GM19099 (cell line): ENCODE measurements around the gene SLCO1A2.

Experiments used
- POLR2A ChIP-seq: IDR thresholded peaks from 3 replicates; pipeline ENCODE4 v1.6.1; 2011; ENCODE audit warnings: low read depth; ENCODE audit not compliant: insufficient read length; ENCODE audit errors: extremely low read depth

The SLCO1A2 gene

GRCh38 chr12:21339921-21340320, 5.2 kb upstream of the SLCO1A2 start:
- no peak for TF ChIP-seq POLR2A

DNA sequence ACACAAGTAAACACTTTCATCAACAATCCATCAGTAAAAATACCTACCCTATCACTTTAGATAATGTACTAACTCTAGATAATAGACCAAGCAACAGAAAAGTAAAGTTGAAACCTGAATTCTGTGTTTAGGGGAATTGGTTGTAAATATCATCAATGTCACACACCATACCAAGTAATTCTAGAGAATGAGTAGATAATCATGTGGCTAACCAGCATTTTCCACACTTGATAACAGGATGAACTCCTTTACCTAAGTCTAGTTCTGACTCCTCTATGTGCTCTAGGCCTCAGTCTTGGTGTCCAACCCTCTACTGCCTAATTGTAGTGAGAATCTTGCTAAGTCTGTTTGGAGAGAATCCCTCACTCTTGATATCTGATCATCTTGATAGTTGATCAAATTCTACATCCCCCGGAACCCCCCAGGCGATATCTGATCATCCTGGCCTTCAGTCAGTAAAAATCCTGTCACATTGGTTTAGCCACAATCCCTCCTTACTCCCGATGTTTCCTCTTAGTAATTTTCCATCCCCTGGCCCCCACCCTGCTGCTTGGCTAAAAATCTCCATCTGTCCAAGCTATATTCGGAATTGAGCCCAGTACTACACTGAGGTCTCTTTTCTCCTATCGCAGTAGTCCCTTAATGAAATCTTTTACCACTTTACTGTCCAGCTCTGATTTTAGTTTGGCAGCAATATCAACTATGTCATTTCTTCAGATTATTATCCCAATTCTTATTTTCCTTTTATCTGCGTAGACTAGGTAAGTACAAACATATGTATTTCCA, 3.4 kb upstream of the SLCO1A2 start:
- no peak for TF ChIP-seq POLR2A

DNA sequence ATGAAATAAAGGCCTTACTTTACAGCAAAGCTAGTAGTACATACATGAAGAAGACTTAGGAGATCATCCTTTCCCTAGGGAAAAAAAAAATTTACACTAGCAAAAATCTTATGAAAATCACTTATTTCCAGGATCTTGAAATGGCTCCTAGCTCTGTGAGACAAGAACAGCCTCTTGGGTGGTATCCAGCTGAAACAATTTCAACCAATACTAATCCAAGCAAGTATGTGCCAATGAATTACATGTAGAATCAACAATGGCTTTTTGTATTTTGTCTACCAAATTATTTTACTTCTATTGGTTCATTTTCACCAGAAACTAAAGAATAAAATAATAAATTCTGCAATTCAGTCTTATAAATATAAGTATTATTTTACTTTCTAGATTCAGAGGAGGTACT, 2.7 kb upstream of the SLCO1A2 start:
- TF ChIP-seq POLR2A, result no peak

GRCh38 chr12:21336656-21337055, 1.9 kb upstream of the SLCO1A2 start:
- no peak for TF ChIP-seq POLR2A

GRCh38 chr12:21330682-21331253, 3.9 kb downstream of the SLCO1A2 start:
- TF ChIP-seq POLR2A, result no peak

- TF ChIP-seq POLR2A, result no peak
Measured at GRCh38 chr12:21328578-21328977, 6.1 kb downstream of the SLCO1A2 start.

DNA sequence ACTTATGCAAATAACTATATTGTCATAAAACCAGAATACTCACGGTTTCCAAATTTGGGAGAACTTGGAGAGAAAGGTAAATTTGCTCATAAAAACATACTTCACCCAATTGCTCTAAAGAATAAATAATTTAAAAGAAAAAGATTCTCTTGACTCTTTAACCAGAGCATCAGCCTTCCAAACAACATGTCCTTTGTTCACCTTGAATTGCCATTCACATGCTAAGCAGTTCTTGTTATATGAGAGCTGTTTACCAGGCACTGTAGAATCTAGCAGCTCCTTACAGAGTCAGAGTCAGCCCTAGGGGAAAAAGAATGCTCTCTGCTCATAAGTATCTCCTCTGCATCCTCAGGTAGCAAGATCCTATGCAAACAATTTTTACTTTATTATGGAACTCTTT, 10.2 kb downstream of the SLCO1A2 start:
- TF ChIP-seq POLR2A, result no peak

- TF ChIP-seq POLR2A, result no peak
Measured at GRCh38 chr12:21323736-21324135, 11.0 kb downstream of the SLCO1A2 start.

- no peak for TF ChIP-seq POLR2A
Measured at GRCh38 chr12:21308785-21309184, 25.9 kb downstream of the SLCO1A2 start.

GRCh38 chr12:21305661-21306060, 29.1 kb downstream of the SLCO1A2 start:
- TF ChIP-seq POLR2A, result no peak

GRCh38 chr12:21300632-21301031, 34.1 kb downstream of the SLCO1A2 start:
- no peak for TF ChIP-seq POLR2A

- TF ChIP-seq POLR2A, result no peak
Measured at GRCh38 chr12:21296751-21297406, 37.8 kb downstream of the SLCO1A2 start.

GRCh38 chr12:21296348-21296747, 38.4 kb downstream of the SLCO1A2 start:
- TF ChIP-seq POLR2A, result no peak

GRCh38 chr12:21294176-21294575, 40.5 kb downstream of the SLCO1A2 start:
- no peak for TF ChIP-seq POLR2A

DNA sequence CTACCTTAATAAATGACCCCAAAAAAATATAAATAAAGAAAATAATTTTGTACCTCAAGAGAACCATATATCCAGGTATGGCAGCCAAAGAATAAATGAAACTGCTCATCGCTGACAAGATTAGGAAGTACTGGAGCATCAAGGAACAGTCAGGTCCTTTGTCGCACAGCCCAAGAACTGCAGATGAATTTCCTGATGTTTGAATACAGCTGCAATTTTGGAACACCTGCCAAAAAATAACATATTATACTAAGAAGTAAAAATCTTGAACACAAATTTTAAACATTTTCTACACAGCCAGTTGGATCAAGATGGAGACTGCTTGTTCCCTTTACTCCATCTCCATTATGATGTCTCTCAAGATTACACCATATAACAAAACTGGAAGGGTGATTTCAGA, 42.6 kb downstream of the SLCO1A2 start:
- TF ChIP-seq POLR2A, result no peak

- TF ChIP-seq POLR2A, result no peak
Measured at GRCh38 chr12:21289698-21290097, 45.0 kb downstream of the SLCO1A2 start.
